Stimulated activated effector memory CD8-positive, alpha-beta T cell treated with anti-CD3 and anti-CD28 coated beads, Interleukin-12 subunit alpha, Interleukin-12 subunit beta, amount 100 ng/mL, for 72 hours (primary cell): ENCODE results near the gene HOXD1.

Experiments
- ATAC-seq: fragments of 150-1000 bp; cut with Tn5 transposase; 2 replicates; pipeline ENCODE4 v1.10.0; 2021
- DNase-seq, 2 donors: peaks; one replicate each; pipeline ENCODE4 v3.0.0; 2021 to 2022; ENCODE audit warnings: low spot score in 2 of 2
- H3K27ac Mint-ChIP-seq: one replicate; pipeline ENCODE4 v1.8.0; 2022; ENCODE audit warnings: mild to moderate bottlenecking, mixed read lengths
- H3K36me3 Mint-ChIP-seq: one replicate; pipeline ENCODE4 v1.8.0; 2022; ENCODE audit warnings: mild to moderate bottlenecking, mixed read lengths
- H3K4me1 Mint-ChIP-seq: one replicate; pipeline ENCODE4 v1.8.0; 2022; ENCODE audit warnings: mixed read lengths
- H3K4me3 Mint-ChIP-seq: one replicate; pipeline ENCODE4 v1.8.0; 2022; ENCODE audit warnings: mild to moderate bottlenecking, mixed read lengths
- H3K9me3 Mint-ChIP-seq: one replicate; pipeline ENCODE4 v1.8.0; 2022; ENCODE audit warnings: mixed read lengths

Gene HOXD1

DNA sequence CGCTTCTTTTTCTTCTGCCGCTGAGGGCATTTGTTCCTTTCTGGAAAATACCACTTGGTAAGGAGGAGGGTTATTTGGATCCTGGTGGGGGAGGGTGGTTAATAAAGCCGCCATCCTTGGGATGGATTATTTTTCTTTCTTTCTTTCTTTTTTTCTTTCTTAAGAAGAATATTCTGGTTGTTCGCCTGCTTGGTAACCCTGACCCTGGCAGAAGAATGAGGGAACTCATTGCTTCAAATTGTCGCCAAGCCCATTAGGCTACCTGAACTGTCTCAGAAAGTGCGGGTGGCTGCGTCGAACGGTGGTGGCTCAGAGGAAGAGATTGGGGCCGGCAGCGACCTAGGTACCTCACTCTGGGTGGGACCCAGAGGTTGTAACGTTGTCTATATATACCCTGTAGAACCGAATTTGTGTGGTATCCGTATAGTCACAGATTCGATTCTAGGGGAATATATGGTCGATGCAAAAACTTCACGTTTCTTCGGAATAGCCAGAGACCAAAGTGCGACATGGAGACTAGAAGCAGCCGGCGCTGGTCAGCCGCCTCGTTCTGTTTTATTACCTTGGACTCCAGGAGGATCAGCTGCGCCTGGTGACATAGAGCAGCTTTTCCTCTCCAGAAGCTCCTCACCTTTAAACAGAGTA is 38.4 kb upstream of the HOXD1 start:
- H3K4me1 Mint-ChIP-seq = peaks cover 5% of the 10 kb centered on the region
- no peaks in the 10 kb centered on the region for H3K36me3 Mint-ChIP-seq
- DNase-seq (no peak), ATAC-seq (no peak)
- no peaks in the 10 kb centered on the region for H3K9me3 Mint-ChIP-seq
- H3K27ac Mint-ChIP-seq = no peak overlapping the region
- no peak overlapping the region for H3K4me3 Mint-ChIP-seq

DNA sequence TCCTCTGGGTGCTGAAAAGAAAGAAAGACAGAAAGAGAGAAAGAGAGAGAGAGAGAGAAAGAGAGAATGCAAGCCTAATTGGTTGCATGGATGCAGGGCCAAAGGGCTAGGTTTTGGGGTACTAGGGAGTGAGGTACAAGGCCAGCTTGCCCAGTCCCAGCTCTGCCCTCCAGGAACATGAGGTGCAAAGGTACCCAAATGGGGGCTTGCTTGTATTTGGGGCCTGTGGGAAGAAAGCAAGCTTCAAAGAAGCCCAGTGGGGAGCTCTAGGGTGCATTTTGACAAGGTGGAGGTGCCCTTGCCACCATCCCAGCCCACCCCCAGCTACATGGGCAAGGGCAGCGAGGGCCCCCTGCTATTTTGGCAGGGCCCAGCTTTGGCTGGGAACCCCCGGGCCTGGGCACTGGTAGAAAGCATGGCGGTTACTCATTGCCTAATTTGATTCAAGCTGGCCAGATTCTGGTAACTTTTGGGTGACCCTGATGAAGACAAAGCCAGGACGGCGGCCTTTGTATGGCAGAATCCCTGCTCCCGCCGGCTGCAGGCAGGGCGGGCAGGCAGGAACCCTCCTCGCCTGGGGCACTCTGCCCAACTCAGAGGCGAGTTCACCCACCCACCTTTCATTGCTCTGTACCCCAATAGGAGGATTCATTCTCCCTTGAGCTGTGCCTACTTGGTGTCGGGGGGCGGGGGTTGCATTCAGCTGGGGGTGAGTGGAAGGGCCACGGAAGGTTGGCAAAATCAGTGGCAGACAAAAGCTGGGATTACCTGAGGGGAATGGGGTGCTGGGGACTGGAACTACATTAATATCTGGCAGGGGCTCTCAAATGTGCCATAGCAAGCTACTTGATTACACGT is 37.7 kb upstream of the HOXD1 start:
- ATAC-seq (no peak), DNase-seq (no peak)
- Mint-ChIP-seq H3K9me3 (no peaks in the 10 kb centered on the region), H3K36me3 (no peaks in the 10 kb centered on the region), H3K4me3 (no peak overlapping the region), H3K4me1 (peaks cover 5% of the 10 kb centered on the region), H3K27ac (no peak overlapping the region)

- Mint-ChIP-seq H3K9me3 (no peaks in the 10 kb centered on the region), H3K27ac (no peak within 1 kb of the TSS), H3K36me3 (no peaks in the 10 kb centered on the region), H3K4me1 (peaks cover 5% of the 10 kb centered on the region), H3K4me3 (no peak within 1 kb of the TSS)
- no peak for ATAC-seq
- no peak for DNase-seq
Observed at GRCh38 chr2:176151442-176152287, 36.8 kb upstream of the HOXD1 start, which contains the start of gene HOXD4. Gene HOXD4 (plus strand): TSS chr2:176151550. CDS start chr2:176151634, 84 bp downstream.

- peaks cover 9% of the 10 kb centered on the region for H3K4me1 Mint-ChIP-seq
- DNase-seq = no peak
- ATAC-seq = no peak
- no peak overlapping the region for H3K27ac Mint-ChIP-seq
- H3K4me3 Mint-ChIP-seq = no peak overlapping the region
- H3K36me3 Mint-ChIP-seq = peaks cover 4% of the 10 kb centered on the region
- H3K9me3 Mint-ChIP-seq = no peaks in the 10 kb centered on the region
Observed at GRCh38 chr2:176152350-176153181, 35.9 kb upstream of the HOXD1 start.

DNA sequence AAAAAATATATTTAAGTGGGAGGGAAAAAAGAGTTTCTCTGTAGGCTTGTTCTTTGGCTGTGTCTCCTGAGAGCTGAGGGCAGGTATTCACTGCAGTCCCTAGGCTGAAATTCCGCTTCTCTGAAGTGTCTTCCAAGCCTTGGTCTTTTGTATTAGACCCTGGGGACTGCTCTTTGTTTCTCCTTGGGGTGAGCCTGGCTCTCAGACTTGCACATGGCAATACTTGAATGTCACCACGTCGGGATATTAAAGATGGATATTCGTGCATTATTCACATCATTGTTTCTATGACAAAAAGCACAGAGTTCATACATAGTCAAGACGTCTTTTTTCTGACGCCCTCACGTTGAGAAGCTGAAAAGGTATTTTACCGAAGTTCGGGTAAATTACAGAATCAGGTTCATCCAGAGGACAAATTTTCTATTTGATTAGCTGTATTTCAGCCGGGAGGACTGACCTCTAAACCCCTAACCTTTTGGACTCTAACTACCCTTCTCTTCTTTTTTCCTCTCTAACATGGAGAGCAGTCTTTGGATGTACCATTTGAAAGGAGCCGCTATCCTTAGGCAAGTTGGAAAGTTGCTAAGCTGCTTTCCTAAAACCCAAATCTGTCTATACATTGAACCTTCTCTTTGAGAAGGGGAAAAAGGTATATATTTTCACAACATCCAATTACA is 33.8 kb upstream of the HOXD1 start:
- Mint-ChIP-seq H3K4me3 (no peak overlapping the region), H3K9me3 (no peaks in the 10 kb centered on the region), H3K4me1 (peaks cover 20% of the 10 kb centered on the region), H3K27ac (no peak overlapping the region), H3K36me3 (peaks cover 6% of the 10 kb centered on the region)
- no peak for DNase-seq
- no peak for ATAC-seq

- Mint-ChIP-seq H3K9me3 (no peaks in the 10 kb centered on the region), H3K27ac (no peak overlapping the region), H3K4me3 (no peak overlapping the region), H3K4me1 (peaks cover 16% of the 10 kb centered on the region), H3K36me3 (peaks cover 6% of the 10 kb centered on the region)
- DNase-seq = no peak
- ATAC-seq = no peak
Observed at GRCh38 chr2:176155356-176156044, 33.0 kb upstream of the HOXD1 start.

DNA sequence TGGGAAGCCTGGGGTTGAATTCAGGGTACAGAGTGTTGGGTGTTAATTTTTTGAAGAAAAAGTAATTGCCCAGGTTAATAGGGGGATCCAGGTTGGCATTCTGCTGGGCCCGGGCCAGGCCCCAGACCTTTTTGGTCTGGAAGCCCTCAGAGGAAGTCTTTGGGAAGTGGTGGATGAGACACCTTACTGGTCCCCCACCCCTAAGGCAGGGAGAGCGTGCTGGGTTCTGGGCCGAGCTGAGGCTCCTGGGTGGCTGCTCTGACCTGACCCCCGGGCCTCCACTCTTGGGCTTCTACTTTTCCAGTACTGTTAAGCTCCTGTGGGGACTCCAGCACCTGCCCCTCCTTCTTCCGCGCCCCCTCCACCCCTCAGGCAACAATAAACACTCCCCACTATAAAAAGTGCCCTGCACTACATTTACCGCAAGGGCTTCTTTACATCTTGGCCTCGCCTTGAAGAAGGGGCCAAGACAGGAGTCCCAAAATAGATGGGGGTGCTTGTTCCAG is 32.1 kb upstream of the HOXD1 start:
- Mint-ChIP-seq H3K27ac (no peak overlapping the region), H3K4me1 (peaks cover 20% of the 10 kb centered on the region), H3K4me3 (no peak overlapping the region), H3K9me3 (no peaks in the 10 kb centered on the region), H3K36me3 (peaks cover 6% of the 10 kb centered on the region)
- ATAC-seq = no peak
- DNase-seq = no peak

GRCh38 chr2:176156807-176157498 is 31.5 kb upstream of the HOXD1 start, which contains the start of gene HOXD3:
Gene HOXD3 (plus strand): TSS chr2:176157307. CDS start chr2:176169115, 11,808 bp downstream.
- DNase-seq (no peak), ATAC-seq (no peak)
- peaks cover 21% of the 10 kb centered on the region for H3K4me1 Mint-ChIP-seq
- no peak within 1 kb of the TSS for H3K27ac Mint-ChIP-seq
- H3K9me3 Mint-ChIP-seq = no peaks in the 10 kb centered on the region
- H3K4me3 Mint-ChIP-seq = peak within 1 kb of the TSS; percentile 47
- peaks cover 6% of the 10 kb centered on the region for H3K36me3 Mint-ChIP-seq

DNA sequence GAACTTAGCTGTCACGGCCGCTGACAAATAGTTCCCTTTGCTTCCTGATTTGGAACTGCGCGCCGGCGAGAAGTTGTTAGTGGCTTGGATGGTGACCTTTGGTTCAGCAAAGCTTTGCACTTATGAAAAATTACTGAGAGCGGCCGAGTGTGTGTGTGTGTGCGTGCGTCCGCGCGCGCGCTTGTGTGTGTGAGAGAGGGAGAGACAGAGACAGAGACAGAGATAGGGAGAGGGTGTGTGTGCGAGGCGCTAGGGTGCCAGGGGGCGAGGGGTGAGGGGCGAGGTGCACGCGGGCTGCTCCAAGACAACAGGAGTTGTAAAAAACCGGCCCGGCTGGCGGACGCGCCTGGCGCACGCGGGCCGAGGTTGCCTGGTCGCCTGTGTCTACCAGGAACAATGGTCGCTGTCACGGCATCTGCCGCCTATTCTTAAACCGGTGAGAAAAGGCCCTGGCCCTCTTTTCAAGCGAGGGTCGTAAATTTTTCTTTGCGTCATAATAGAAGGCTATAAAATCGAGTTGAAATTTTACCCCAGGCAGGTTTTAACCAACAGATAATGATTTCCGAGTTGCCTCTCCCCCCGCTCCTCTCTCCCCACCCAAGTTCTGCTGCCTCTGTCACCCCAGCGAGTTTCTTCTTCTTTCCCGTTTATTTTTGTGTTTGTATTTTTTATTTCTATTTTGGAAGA is 30.8 kb upstream of the HOXD1 start:
- H3K27ac Mint-ChIP-seq = no peak overlapping the region
- peak overlapping the region; percentile 47 for H3K4me3 Mint-ChIP-seq
- H3K9me3 Mint-ChIP-seq = no peaks in the 10 kb centered on the region
- H3K4me1 Mint-ChIP-seq = peaks cover 21% of the 10 kb centered on the region
- peaks cover 6% of the 10 kb centered on the region for H3K36me3 Mint-ChIP-seq
- ATAC-seq (no peak), DNase-seq (no peak)

- H3K27ac Mint-ChIP-seq = no peak overlapping the region
- peaks cover 6% of the 10 kb centered on the region for H3K36me3 Mint-ChIP-seq
- H3K4me1 Mint-ChIP-seq = peaks cover 21% of the 10 kb centered on the region
- no peak for DNase-seq
- H3K9me3 Mint-ChIP-seq = no peaks in the 10 kb centered on the region
- no peak for ATAC-seq
- peak overlapping the region; percentile 47 for H3K4me3 Mint-ChIP-seq
Observed at GRCh38 chr2:176158186-176158591, 30.3 kb upstream of the HOXD1 start.

DNA sequence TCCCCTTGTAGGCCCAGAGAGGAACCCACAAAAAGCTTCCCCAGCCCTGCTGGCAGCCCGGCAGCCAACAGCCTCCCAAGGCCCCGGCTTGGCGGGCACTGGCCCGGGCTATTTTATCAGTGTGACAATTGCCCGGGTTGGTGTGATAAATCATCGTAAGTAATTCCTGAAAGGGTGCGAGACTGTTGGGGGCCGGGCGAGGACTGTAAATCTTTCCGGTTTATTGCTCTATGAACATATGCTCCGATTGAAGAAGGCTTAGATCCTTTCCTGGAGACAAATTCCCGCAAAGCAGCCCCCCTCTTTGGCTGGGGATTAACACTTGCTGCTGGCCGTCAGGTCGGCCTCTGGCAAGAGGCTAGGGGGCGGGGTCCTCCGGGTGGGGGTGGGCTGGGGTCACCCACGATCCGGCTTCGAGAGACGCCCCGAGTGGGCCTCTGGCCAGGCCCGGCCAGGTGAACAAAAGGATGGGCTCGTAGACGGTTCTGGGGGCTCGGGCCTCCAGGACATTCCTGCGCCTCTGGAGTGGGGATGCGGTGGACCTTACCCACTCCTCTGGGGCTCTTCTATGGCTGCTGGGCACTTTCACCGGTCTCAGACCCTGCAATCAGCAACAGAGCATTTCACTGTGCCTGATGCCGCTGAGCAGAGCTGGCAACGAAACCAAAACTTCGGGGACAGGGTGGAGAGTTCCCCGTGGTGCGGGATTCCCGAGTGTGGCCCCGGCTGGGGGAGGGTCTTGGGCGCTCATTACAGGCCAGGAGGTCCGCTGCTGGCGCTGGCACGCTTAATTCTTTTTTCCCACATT is 29.4 kb upstream of the HOXD1 start:
- Mint-ChIP-seq H3K27ac (no peak overlapping the region), H3K36me3 (peaks cover 11% of the 10 kb centered on the region), H3K4me1 (peaks cover 27% of the 10 kb centered on the region), H3K9me3 (no peaks in the 10 kb centered on the region), H3K4me3 (no peak overlapping the region)
- DNase-seq = no peak
- no peak for ATAC-seq

DNA sequence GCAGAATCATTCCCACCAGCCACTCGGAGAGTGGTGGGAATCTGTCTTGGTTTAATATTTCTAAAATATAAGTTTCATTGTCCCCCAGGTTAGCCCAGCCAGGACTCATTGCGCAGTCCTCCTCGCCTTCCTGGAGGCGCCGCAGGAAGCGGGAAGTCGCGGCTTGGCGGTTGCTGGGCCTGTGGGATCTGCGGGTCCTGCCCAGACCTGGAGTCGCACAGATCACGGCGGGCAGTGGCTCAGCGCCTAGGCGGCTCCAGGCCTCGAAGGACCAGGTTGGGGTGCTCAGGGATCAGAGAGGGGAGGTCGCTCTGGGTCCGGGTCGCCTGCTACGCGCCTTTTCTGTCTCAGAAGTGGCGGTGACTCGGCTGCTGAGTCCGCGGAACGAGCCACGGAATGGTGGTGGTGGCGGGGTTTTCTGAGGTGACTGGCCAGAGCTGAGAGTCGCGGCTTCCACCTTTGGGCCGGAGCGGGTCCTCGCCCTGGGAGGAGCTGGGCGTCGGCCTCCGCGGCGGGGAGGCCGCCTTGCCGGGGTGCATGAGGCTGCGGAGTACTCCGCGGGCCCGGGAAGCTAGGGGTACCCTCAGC is 28.7 kb upstream of the HOXD1 start:
- no peaks in the 10 kb centered on the region for H3K9me3 Mint-ChIP-seq
- H3K27ac Mint-ChIP-seq = no peak overlapping the region
- H3K4me3 Mint-ChIP-seq = no peak overlapping the region
- H3K4me1 Mint-ChIP-seq = peaks cover 31% of the 10 kb centered on the region
- ATAC-seq (no peak), DNase-seq (peak in 1 of 2 donors; percentile 47)
- H3K36me3 Mint-ChIP-seq = peaks cover 16% of the 10 kb centered on the region
